ENCODE results near the gene FRMD4A. TPM values are rescaled to one million over a fixed set of nuclear protein-coding genes. Genes with fewer than 3 reads are reported as not detected.

FRMD4A gene
- total RNA-seq, 1 experiment from 2014 or later = 19.6 TPM

- H3K9ac ChIP-seq (ENCODE audit: extremely low read depth, insufficient read length, low read length) = no peak overlapping the region
- no peak overlapping the region for H3K27ac ChIP-seq (ENCODE audit: insufficient read length, low read depth, low read length)
- no peak overlapping the region for H2BK12ac ChIP-seq (ENCODE audit: insufficient read length, low read depth, low read length)
- no peak overlapping the region for H3K27ac Mint-ChIP-seq
- TF ChIP-seq, protein P1, sequence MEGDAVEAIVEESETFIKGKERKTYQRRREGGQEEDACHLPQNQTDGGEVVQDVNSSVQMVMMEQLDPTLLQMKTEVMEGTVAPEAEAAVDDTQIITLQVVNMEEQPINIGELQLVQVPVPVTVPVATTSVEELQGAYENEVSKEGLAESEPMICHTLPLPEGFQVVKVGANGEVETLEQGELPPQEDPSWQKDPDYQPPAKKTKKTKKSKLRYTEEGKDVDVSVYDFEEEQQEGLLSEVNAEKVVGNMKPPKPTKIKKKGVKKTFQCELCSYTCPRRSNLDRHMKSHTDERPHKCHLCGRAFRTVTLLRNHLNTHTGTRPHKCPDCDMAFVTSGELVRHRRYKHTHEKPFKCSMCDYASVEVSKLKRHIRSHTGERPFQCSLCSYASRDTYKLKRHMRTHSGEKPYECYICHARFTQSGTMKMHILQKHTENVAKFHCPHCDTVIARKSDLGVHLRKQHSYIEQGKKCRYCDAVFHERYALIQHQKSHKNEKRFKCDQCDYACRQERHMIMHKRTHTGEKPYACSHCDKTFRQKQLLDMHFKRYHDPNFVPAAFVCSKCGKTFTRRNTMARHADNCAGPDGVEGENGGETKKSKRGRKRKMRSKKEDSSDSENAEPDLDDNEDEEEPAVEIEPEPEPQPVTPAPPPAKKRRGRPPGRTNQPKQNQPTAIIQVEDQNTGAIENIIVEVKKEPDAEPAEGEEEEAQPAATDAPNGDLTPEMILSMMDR (conservative IDR thresholded peaks at IDR 0.05) = no peak
- H3K23me2 ChIP-seq (ENCODE audit: insufficient read length, low read depth, low read length, poor library complexity, severe bottlenecking) = no peaks in the 10 kb centered on the region
- no peak overlapping the region for H3K56ac ChIP-seq (ENCODE audit: insufficient read length, low read depth, low read length)
- H2BK20ac ChIP-seq (ENCODE audit: low read depth, low read length, poor library complexity, severe bottlenecking) = no peak overlapping the region
- H3K9me3 ChIP-seq (ENCODE audit: control insufficient read depth, low read depth, low read length) = no peaks in the 10 kb centered on the region
- no peaks in the 10 kb centered on the region for H3K79me2 ChIP-seq (ENCODE audit: insufficient read depth, low read length)
- no peak overlapping the region for H3K4me2 ChIP-seq (ENCODE audit: insufficient read depth, insufficient read length, low read length)
- H3T11ph ChIP-seq (ENCODE audit: low read length) = no peak overlapping the region
- no peak overlapping the region for H2BK5ac ChIP-seq (ENCODE audit: insufficient read length, low read length)
- H3K27me3 Mint-ChIP-seq (ENCODE audit: low read depth) = peaks cover 3% of the 10 kb centered on the region; the same call in 1 of the 2 replicates
- DNase-seq = no peak
- H3K9me3 Mint-ChIP-seq = peaks cover 0 to 3% of the 10 kb centered on the region in 2 experiments; a peak in 3 of 5 replicates
- H3K36me3 Mint-ChIP-seq (ENCODE audit: insufficient read depth in 1 of 3, low read depth in 3 of 3) = no peaks in the 10 kb centered on the region
- H2AK5ac ChIP-seq (ENCODE audit: insufficient read length, low read length) = no peak overlapping the region
- no peak overlapping the region for H3K4me3 Mint-ChIP-seq
- H3K27me3 ChIP-seq (ENCODE audit: insufficient read depth, low read length) = no peaks in the 10 kb centered on the region
- H3K18ac ChIP-seq (ENCODE audit: insufficient read length, low read depth, low read length) = no peak overlapping the region
- H2BK15ac ChIP-seq (ENCODE audit: low read depth, low read length) = no peak overlapping the region
- no peak overlapping the region for H4K8ac ChIP-seq (replicated peaks; ENCODE audit: insufficient read length, low read depth, low read length)
- no peaks in the 10 kb centered on the region for H3K4me1 ChIP-seq (ENCODE audit: insufficient read depth, low read length)
- H3K14ac ChIP-seq (ENCODE audit: insufficient read depth, low read length) = no peak overlapping the region
- H3K4ac ChIP-seq (ENCODE audit: low read depth, low read length) = no peak overlapping the region
- peaks cover 0 to 4% of the 10 kb centered on the region in 2 experiments; a peak in 1 of 4 replicates for H3K4me1 Mint-ChIP-seq
- H4K20me1 ChIP-seq (ENCODE audit: control insufficient read depth, insufficient read depth, insufficient read length) = no peaks in the 10 kb centered on the region
- no peak overlapping the region for H4K5ac ChIP-seq (ENCODE audit: insufficient read length, low read depth, low read length)
- H3K23ac ChIP-seq (ENCODE audit: insufficient read length, low read depth, low read length) = no peak overlapping the region
- no peak overlapping the region for H2AFZ ChIP-seq (ENCODE audit: low read length)
- no peak overlapping the region for H2BK120ac ChIP-seq (ENCODE audit: low read depth, low read length, poor library complexity, severe bottlenecking)
- no peak overlapping the region for H4K91ac ChIP-seq (ENCODE audit: insufficient read length, low read depth, low read length)
- WGBS (ENCODE audit: extremely low coverage, insufficient read length, low lambda C conversion rate) = no CpG with 5 or more reads among the region's 4 CpGs
- no peaks in the 10 kb centered on the region for H3K79me1 ChIP-seq (ENCODE audit: insufficient read depth, low read depth, low read length, poor library complexity, severe bottlenecking)
Measured at GRCh38 chr10:14276210-14276609, 54.5 kb downstream of the FRMD4A start.

All from H9 (cell line).